Activated naive CD4-positive, alpha-beta T cell treated with anti-CD3 and anti-CD28 coated beads, Interleukin-2, amount 10 ng/mL, durations not matched to agents 7 days and 5 days (primary cell): Measurements from ENCODE around the gene USP36.
"Not testable (repeated sequence)": the region's sequence is repeated elsewhere in the genome, so short reads cannot be mapped to it uniquely, and the experiment has no call there.

Source experiments
- CTCF ChIA-PET: fragments of 350-600 bp; sonication (Branson Sonifier 250); formaldehyde crosslinking; loops from one replicate; lab custom pipeline; 2021; ENCODE audit warnings: antibody characterized with exemption; lab: Charles Lee
- DNase-seq: peaks from one replicate; pipeline ENCODE4 v3.0.0-alpha.2; 2020
- H3K27ac Mint-ChIP-seq: one replicate; pipeline ENCODE4 v1.8.0; 2021; ENCODE audit warnings: mild to moderate bottlenecking, moderate library complexity, mixed read lengths
- H3K27me3 Mint-ChIP-seq: one replicate; pipeline ENCODE4 v1.8.0; 2021; ENCODE audit warnings: mild to moderate bottlenecking, mixed read lengths
- H3K36me3 Mint-ChIP-seq: one replicate; pipeline ENCODE4 v1.8.0; 2021; ENCODE audit warnings: mixed read lengths
- H3K4me1 Mint-ChIP-seq: one replicate; pipeline ENCODE4 v1.8.0; 2021; ENCODE audit warnings: mixed read lengths
- H3K4me3 Mint-ChIP-seq: one replicate; pipeline ENCODE4 v1.8.0; 2021; ENCODE audit warnings: mild to moderate bottlenecking, moderate library complexity, mixed read lengths
- H3K9me3 Mint-ChIP-seq: one replicate; pipeline ENCODE4 v1.8.0; 2021; ENCODE audit warnings: mixed read lengths

USP36 gene

DNA sequence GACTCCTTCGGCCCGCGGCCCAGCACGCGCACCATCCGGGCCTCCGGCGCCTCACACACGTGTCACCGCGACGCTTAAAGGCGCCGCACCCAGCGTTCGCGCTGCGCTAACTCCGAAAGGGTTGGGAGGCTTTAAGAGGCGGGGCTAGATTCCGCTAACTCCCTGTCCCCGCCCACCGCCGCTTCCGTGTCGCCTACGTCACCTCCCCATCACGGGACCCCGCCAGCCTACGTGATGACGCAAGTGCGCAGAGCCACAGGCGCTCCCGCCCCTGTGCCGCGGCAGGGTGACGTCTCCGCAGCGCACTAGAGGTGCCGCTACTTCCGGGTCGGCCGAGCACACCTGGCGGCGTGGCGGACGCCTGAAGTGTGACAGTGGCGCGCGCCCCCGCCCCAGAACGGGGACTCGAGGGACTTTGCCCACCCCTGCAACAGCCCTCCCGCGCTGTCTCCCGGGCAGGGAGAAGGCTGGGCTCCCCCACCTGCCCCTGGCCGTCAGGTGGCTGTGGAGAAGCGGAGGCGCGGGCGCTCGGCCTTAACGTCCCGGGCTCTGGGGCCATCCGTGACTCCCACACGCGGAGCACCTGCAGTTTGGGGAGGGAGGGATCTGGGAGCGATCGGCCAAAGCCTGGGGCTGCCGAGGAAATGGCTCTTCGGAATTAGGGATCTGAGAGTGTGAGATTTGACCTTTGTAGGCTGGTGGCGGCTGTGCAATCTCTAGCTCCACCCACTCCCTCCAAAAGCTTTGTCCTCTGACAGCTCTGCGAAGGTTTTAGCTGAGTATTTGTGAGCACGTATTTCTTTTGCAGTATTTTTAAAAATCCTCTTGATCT is at the start of gene USP36:
TSS of gene USP36 (minus strand) at position 35 of the 832 bp plus-strand sequence. CDS start 4,451 bp downstream, outside the sequence.
- no peaks in the 10 kb centered on the region for H3K9me3 Mint-ChIP-seq

DNA sequence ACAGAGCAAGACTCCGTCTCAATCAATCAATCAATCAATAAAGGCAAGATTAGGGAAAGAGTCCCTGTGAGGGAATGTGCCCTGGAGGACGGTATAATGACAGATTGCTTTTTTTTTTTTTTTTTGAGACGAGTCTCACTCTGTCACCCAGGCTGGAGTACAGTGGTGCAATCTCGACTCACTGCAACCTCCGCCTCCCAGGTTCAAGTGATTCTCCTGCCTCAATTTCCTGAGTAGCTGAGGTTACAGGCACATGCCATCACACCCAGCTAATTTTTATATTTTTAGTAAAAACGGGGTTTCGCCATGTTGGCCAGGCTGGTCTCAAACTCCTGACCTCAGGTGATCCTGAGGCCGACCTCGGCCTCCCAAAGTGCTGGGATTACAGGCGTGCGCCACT is 49.5 kb upstream of the USP36 start:
- CTCF ChIA-PET, result interaction anchor here (1.9 kb wide), 1 partner anchor 24 kb away, joined by 7 read pairs; no protein-coding TSS in a partner anchor
- Mint-ChIP-seq H3K27me3 (peaks cover 59% of the 10 kb centered on the region), H3K27ac (peak overlapping the region; percentile 86), H3K4me1 (peaks cover 38% of the 10 kb centered on the region)
- not testable (repeated sequence) for H3K4me3 Mint-ChIP-seq, DNase-seq, H3K9me3 Mint-ChIP-seq, H3K36me3 Mint-ChIP-seq

More for the DNA sequence above, at the start of gene USP36:
- H3K27me3 Mint-ChIP-seq, result peaks cover 8% of the 10 kb centered on the region
- peak within 1 kb of the TSS; percentile 98 for H3K4me3 Mint-ChIP-seq
- H3K36me3 Mint-ChIP-seq, result peaks cover 21% of the 10 kb centered on the region
- DNase-seq, result peak; percentile 100
- CTCF ChIA-PET, result interaction anchor here (0.7 kb wide), 1 partner anchor 22 kb away, joined by 3 read pairs; no protein-coding TSS in a partner anchor
- H3K27ac Mint-ChIP-seq, result peak within 1 kb of the TSS; percentile 99
- H3K4me1 Mint-ChIP-seq, result peaks cover 50% of the 10 kb centered on the region

DNA sequence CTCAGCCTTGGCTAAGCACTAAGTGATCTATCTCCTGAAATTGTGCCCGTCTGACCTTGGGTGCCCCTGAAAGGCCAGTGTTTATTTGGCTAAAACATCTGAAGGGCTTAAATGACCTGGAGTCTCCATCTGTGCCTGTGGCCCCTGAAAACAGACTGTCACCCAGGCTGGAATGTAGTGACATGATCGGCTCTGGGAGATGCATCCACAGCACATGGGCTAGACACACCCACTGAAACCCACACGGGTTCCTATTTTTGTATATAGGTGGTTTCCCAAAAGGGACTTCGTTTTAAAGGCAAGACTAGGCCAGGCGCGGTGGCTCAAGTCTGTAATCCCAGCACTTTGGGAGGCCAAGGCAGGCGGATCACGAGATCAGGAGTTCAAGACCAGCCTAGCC is 48.9 kb upstream of the USP36 start:
- Mint-ChIP-seq H3K27ac (peak overlapping the region; percentile 86), H3K27me3 (peaks cover 64% of the 10 kb centered on the region), H3K36me3 (no peaks in the 10 kb centered on the region), H3K4me3 (no peak overlapping the region), H3K9me3 (no peaks in the 10 kb centered on the region), H3K4me1 (peaks cover 38% of the 10 kb centered on the region)
- CTCF ChIA-PET, result interaction anchor here (1.0 kb wide), 1 partner anchor 82 kb away, joined by 4 read pairs; no protein-coding TSS in a partner anchor
- DNase-seq, result peak; percentile 40

DNA sequence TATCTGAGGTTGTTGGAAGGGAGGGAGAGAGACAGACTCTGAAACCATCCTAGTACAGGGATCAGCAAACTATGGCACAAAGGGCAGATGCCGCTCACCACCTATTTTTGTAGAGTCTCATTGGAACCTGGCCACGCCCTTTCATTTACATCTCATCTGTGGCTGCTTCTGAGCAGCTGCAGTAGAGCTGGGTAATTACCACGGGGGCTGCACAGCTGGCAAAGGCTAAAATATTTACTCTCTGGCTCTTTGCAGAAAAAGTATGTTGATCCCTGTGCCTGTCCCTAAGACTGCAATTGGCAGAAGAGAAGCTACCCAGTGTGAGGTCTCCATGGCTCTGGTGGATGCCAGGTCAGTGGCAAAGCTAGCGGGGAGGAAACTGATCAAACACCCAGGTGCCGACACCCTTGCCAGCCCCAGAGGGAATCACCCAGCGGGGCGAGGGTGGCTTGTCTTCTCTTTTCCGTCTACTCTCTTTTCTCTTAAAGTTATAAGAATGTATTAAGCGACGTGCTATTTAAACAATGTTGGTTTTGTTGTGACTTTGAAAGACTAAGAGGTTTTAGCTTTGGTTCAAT is 48.4 kb upstream of the USP36 start:
- H3K9me3 Mint-ChIP-seq, result no peaks in the 10 kb centered on the region
- peaks cover 69% of the 10 kb centered on the region for H3K27me3 Mint-ChIP-seq
- H3K36me3 Mint-ChIP-seq, result no peaks in the 10 kb centered on the region
- H3K27ac Mint-ChIP-seq, result no peak overlapping the region
- peaks cover 38% of the 10 kb centered on the region for H3K4me1 Mint-ChIP-seq
- CTCF ChIA-PET, result interaction anchor here (1.0 kb wide), 1 partner anchor 82 kb away, joined by 4 read pairs; no protein-coding TSS in a partner anchor
- no peak for DNase-seq
- no peak overlapping the region for H3K4me3 Mint-ChIP-seq

DNA sequence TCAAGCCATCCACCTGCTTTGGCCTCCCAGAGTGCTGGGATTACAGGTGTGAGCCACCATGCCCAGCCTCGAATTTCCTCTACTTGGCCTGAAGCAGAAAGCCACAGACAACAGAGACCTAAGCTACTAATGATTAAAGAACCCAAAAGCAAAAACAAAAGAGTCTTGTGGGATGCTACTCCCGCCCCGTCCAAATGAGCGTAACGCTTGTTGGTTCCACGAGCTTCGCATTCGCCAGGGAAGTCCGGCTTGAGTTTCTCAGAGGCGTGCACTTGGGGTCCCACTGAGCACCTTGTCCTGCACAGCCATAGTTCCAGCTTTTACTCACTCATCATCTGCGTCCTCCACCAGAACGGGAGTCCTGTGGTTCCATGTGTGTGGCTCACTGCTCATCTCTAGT is 46.3 kb upstream of the USP36 start:
- no peak overlapping the region for H3K27ac Mint-ChIP-seq
- CTCF ChIA-PET, result interaction anchor here (0.6 to 1.2 kb wide), 2 partner anchors 84 to 341 kb away, joined by 3 read pairs; no protein-coding TSS in a partner anchor

DNA sequence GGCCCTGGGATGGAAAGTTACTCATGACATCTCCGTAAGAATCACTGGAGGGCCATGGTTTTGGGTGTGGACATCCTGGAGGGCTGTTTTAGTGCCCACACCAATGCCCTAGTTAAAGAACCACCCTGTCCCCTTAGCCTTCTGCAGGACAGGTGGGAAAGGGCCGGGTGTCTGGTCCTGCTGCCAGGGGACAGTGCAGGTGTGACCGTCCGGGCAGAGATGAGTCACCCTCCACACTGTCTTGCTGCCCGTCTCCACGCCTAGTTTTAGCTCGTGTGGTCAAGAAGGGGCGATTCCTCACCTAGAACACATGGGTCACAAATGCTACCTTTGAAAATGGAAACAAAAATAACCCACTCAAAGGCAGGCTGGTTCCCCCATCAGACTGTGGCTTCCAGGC is 45.3 kb upstream of the USP36 start:
- Mint-ChIP-seq H3K4me3 (no peak overlapping the region), H3K27me3 (peaks cover 71% of the 10 kb centered on the region), H3K27ac (no peak overlapping the region), H3K9me3 (no peaks in the 10 kb centered on the region), H3K4me1 (peaks cover 37% of the 10 kb centered on the region), H3K36me3 (no peaks in the 10 kb centered on the region)
- CTCF ChIA-PET, result interaction anchor here (0.7 kb wide), 1 partner anchor 12 kb away, joined by 3 read pairs; no protein-coding TSS in a partner anchor
- DNase-seq, result no peak

More for the DNA sequence above, 46.3 kb upstream of the USP36 start:
- Mint-ChIP-seq H3K9me3 (no peaks in the 10 kb centered on the region), H3K27me3 (peaks cover 75% of the 10 kb centered on the region), H3K4me3 (no peak overlapping the region), H3K36me3 (no peaks in the 10 kb centered on the region), H3K4me1 (peaks cover 47% of the 10 kb centered on the region)
- no peak for DNase-seq

DNA sequence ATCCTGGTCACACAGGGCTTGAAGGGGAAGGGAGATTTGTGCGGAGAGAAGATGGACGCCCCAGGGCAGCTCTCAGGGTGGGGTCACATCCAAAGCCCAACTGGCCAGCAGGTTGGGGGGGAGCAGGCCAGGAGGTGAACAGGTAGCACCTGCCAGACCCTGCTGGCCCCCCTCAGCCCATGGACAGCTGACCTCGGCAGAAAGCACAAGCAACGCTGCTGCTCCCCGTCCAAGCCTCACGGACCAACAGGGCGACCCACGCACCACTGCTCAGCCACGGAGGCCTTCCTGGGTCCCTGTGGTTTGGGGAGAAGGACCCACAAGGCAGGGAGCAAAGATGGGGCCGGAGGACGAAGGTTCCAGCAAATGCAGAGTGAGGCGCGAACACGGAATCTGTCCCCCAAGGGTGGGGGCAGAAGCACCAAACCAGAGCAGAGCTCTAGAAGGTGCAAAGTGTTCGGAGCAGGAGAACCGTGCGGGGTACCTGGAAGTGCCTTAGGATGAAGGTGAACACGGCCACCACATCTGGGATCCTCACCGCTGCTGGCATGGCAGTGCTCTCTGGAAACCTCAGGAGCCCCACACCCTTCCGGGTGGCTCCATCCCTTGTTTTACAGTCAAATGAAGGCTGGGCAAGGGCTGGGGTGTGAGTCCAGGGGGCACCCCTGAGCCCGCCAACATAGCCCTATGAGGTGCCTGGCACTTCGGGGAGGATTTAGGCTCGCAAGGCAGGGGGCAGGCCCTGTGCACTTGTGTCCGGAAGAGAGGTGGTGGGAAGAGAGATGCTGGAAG is 44.5 kb upstream of the USP36 start:
- Mint-ChIP-seq H3K9me3 (no peaks in the 10 kb centered on the region), H3K36me3 (no peaks in the 10 kb centered on the region), H3K4me1 (peaks cover 31% of the 10 kb centered on the region), H3K27ac (no peak overlapping the region), H3K27me3 (peaks cover 72% of the 10 kb centered on the region), H3K4me3 (no peak overlapping the region)
- CTCF ChIA-PET, result interaction anchor here (0.7 kb wide), 1 partner anchor 13 kb away, joined by 3 read pairs; no protein-coding TSS in a partner anchor
- DNase-seq, result no peak

DNA sequence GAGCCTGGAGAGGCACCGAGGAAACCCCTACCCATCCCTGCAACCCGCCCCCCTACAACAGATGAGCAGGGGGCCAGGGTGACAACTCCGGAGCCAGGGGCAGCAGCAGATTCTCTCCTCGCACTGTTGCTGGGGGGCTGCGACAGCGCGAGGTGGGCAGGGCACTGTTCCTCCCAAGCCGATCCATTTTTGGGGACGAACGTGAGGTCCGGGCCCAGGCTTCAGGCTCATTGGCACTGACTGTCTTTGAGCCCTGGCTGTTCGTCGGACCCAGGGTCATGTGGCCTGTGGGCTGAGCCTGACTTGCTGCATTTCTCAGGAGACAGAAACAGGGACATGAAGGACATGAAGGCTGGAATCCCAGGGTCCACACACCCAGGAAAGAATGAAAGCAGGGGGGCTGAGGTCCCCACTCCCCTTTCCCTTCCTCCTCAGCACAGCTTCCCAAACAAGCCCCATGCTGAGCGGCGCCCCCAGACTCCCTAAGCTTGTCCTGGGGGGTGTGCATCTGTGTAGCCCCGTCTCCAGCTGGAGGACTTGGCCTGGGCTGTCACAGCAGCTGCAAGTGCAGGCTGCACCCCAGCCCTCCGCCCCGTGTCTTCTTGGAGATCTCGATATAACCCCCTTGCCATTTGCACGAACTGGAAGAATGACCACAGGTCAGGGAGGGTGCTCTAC is 43.7 kb upstream of the USP36 start:
- H3K27ac Mint-ChIP-seq, result no peak overlapping the region
- no peak for DNase-seq
- H3K27me3 Mint-ChIP-seq, result peaks cover 80% of the 10 kb centered on the region
- H3K4me3 Mint-ChIP-seq, result no peak overlapping the region
- CTCF ChIA-PET, result interaction anchor here (0.8 kb wide), 1 partner anchor 88 kb away, joined by 4 read pairs; no protein-coding TSS in a partner anchor
- no peaks in the 10 kb centered on the region for H3K36me3 Mint-ChIP-seq
- peaks cover 30% of the 10 kb centered on the region for H3K4me1 Mint-ChIP-seq
- H3K9me3 Mint-ChIP-seq, result no peaks in the 10 kb centered on the region

DNA sequence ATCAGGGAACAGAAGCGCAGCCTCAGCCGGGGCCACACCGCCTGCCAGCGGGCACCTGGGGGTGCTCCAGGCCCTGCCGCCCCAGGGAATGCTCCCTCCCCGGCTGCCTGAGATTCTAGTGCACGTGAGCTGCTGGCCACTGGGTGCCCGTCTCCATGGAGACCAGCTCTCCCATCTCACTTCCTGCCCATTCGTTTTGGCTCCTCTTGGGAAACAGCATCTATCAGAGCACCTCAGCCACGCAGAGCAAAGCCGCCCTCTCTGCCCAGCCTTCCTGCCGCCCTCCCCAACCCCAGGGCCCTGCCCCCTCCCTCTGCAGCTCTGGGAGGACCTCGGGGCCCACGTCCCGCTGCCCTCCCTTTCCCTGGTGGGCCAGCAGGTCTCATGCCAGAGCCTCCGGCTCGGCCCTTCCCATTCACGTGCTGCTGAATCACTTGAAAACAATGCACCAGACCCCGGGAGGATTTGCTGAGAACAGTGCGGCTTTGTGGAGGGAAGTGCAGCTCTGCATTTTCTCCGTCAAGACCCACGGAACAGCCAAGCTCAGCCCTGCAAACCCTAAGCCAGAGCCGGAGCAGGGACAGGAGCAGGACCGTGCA is 43.0 kb upstream of the USP36 start:
- H3K4me1 Mint-ChIP-seq, result peaks cover 30% of the 10 kb centered on the region
- no peaks in the 10 kb centered on the region for H3K9me3 Mint-ChIP-seq
- no peak overlapping the region for H3K27ac Mint-ChIP-seq
- H3K4me3 Mint-ChIP-seq, result no peak overlapping the region
- DNase-seq, result no peak
- CTCF ChIA-PET, result interaction anchor here (0.8 kb wide), 1 partner anchor 88 kb away, joined by 4 read pairs; no protein-coding TSS in a partner anchor
- no peaks in the 10 kb centered on the region for H3K36me3 Mint-ChIP-seq
- H3K27me3 Mint-ChIP-seq, result peaks cover 81% of the 10 kb centered on the region

DNA sequence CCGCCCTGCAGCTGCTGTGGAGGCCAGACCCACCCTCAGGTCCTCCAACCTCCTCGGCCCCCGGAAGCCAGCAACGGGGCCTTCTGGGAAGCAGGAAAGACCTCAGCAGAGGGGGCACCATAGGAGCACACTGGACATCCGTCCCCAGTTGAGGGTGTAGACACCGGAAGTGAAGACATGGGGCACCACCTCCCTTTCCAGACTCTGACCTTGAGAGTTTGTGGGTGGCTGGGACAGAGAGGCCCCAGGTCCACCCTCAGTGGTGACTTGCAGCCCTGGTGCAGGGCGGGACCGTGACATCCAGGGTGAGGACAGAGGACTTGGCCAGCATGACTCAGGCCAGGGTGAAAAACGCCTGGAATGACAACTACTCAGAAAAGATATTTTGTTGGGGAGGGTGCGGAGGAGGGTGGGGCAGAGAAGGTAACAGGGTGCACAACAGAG is 42.5 kb upstream of the USP36 start:
- DNase-seq, result no peak
- H3K4me3 Mint-ChIP-seq, result no peak overlapping the region
- H3K36me3 Mint-ChIP-seq, result no peaks in the 10 kb centered on the region
- CTCF ChIA-PET, result interaction anchor here (0.8 kb wide), 1 partner anchor 89 kb away, joined by 4 read pairs; no protein-coding TSS in a partner anchor
- no peak overlapping the region for H3K27ac Mint-ChIP-seq
- peaks cover 33% of the 10 kb centered on the region for H3K4me1 Mint-ChIP-seq
- no peaks in the 10 kb centered on the region for H3K9me3 Mint-ChIP-seq
- peaks cover 83% of the 10 kb centered on the region for H3K27me3 Mint-ChIP-seq

DNA sequence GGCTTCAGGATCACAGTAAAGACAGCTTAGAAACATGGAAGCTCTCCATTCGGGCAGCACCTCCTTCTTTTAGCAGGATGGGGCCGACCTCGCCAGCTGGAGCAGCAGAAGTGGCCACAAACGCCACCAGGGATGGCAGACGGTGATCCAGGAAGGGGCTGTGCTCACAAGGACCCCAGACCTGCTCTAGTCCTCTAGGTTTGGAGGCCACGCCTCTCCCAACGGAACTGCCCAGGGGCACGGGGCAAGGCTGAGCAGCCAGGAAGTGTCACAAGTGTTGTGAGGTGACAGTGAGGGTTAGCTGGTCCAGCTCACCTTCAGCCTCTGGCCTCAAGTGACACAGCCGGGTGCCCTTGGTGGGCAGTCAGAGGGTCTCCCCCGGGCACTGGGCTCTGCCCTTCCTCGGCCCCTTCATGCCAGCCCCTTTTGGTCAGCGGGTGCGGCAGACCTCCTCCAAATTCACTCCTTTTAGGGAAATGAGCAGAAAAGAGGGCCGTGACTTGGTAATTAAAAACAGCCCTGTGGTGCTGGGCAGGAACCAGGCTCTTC is 42.0 kb upstream of the USP36 start:
- H3K27ac Mint-ChIP-seq, result no peak overlapping the region
- no peak overlapping the region for H3K4me3 Mint-ChIP-seq
- CTCF ChIA-PET, result no interaction called here
- peaks cover 34% of the 10 kb centered on the region for H3K4me1 Mint-ChIP-seq
- H3K9me3 Mint-ChIP-seq, result no peaks in the 10 kb centered on the region
- no peaks in the 10 kb centered on the region for H3K36me3 Mint-ChIP-seq
- peaks cover 81% of the 10 kb centered on the region for H3K27me3 Mint-ChIP-seq
- no peak for DNase-seq

DNA sequence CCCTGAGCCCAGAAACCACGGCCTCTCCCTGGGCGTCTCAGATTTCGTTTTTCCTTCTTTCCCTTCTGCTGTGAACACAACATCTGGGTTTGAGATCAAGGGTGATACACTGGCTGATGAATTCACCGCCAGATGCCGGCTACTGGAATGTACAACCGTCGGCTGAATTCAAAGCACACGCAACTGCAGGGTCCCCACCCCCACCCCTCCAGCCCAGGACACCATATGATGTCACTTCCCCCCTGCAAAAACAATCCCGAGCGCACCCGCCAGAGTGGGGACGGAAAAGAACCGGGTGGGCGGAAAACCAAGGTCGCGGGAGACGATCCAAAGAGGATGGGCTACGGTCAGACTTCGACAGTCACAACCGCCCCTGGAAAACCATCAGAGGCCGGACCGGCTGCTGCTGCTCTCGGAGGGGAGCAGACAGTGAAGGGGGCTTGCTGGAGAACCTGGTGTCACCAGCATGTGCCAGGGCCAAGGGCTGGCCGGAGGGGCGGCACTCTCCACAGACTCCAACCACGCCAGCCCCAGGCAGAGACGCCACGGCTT is 39.1 kb upstream of the USP36 start:
- Mint-ChIP-seq H3K4me3 (peak overlapping the region; percentile 37), H3K4me1 (peaks cover 31% of the 10 kb centered on the region), H3K27ac (no peak overlapping the region)

More for the DNA sequence above, 39.1 kb upstream of the USP36 start:
- Mint-ChIP-seq H3K9me3 (no peaks in the 10 kb centered on the region), H3K36me3 (no peaks in the 10 kb centered on the region), H3K27me3 (peaks cover 78% of the 10 kb centered on the region)
- CTCF ChIA-PET, result no interaction called here
- DNase-seq, result peak; percentile 47
